Iris pigment epithelial cell (primary cell): Measurements from ENCODE around the gene MEX3B.
"Not testable (repeated sequence)": the region's sequence is repeated elsewhere in the genome, so short reads cannot be mapped to it uniquely, and the experiment has no call there.

Experiments used
- DNase-seq: peaks from one replicate; pipeline ENCODE4 v3.0.0-alpha.2; 2011; ENCODE audit warnings: low read depth

Gene MEX3B

GRCh38 chr15:82005239-82005638, 40.6 kb downstream of the MEX3B start:
- no peak for DNase-seq

GRCh38 chr15:82003916-82004315, 41.9 kb downstream of the MEX3B start:
- no peak for DNase-seq

- not testable (repeated sequence) for DNase-seq
Measured at GRCh38 chr15:81995081-81995480, 50.7 kb downstream of the MEX3B start.

- no peak for DNase-seq
Measured at GRCh38 chr15:81992523-81992922, 53.3 kb downstream of the MEX3B start.
